ENCODE results near the gene WDR37.

- TF ChIP-seq CTCF (IDR thresholded peaks at IDR 0.05) (no peak), EZH2 (IDR thresholded peaks at IDR 0.05; ENCODE audit: borderline replicate concordance, insufficient read depth, low read depth, low read length, poor library complexity, severe bottlenecking) (no peak)
Measured at GRCh38 chr10:1180071-1180730, 124.0 kb downstream of the WDR37 start.

Data from B cell (primary cell).